HG02678 (cell line): ENCODE measurements around the gene OR52I1.

Experiments used
- ATAC-seq: cut with Tn5 transposase; IDR thresholded peaks from one replicate; pipeline ENCODE4 v1.9.1; 2021; ENCODE audit warnings: mild to moderate bottlenecking, moderate library complexity; ENCODE audit not compliant: unreplicated experiment

OR52I1 gene

GRCh38 chr11:4593739-4594138, at the start of gene OR52I1:
TSS of gene OR52I1 (plus strand) at chr11:4594039. CDS start at chr11:4594039, 0 bp downstream.
- ATAC-seq = no peak

- no peak for ATAC-seq
These were observed 48.9 kb upstream of the OR52I1 start, which contains the start of gene OR52M1 for GRCh38 chr11:4544891-4545290. TSS of gene OR52M1 (plus strand) at chr11:4545191. CDS start at chr11:4545191, 0 bp downstream.

GRCh38 chr11:4546878-4547277, 47.0 kb upstream of the OR52I1 start:
- ATAC-seq = no peak

GRCh38 chr11:4547416-4547815, 46.4 kb upstream of the OR52I1 start:
- no peak for ATAC-seq

GRCh38 chr11:4551346-4551979, 42.4 kb upstream of the OR52I1 start:
- no peak for ATAC-seq

GRCh38 chr11:4559527-4560440, 34.1 kb upstream of the OR52I1 start:
- ATAC-seq = no peak

- ATAC-seq = no peak
These were observed 33.4 kb upstream of the OR52I1 start for GRCh38 chr11:4560467-4560866.

- no peak for ATAC-seq
These were observed 28.5 kb upstream of the OR52I1 start for GRCh38 chr11:4565371-4565770.

GRCh38 chr11:4569075-4569474, 24.8 kb upstream of the OR52I1 start:
- no peak for ATAC-seq

GRCh38 chr11:4576880-4577279, 17.0 kb upstream of the OR52I1 start:
- ATAC-seq = no peak

- ATAC-seq = no peak
These were observed 16.1 kb upstream of the OR52I1 start for GRCh38 chr11:4577761-4578160.

GRCh38 chr11:4578624-4579023, 15.2 kb upstream of the OR52I1 start:
- ATAC-seq = no peak

GRCh38 chr11:4580124-4580523, 13.7 kb upstream of the OR52I1 start:
- no peak for ATAC-seq

GRCh38 chr11:4581443-4581842, 12.4 kb upstream of the OR52I1 start, which contains the start of gene OR52I2:
TSS of gene OR52I2 (plus strand) at chr11:4581743.
- no peak for ATAC-seq

GRCh38 chr11:4589017-4589416, 4.8 kb upstream of the OR52I1 start:
- no peak for ATAC-seq

GRCh38 chr11:4605057-4605456, 11.2 kb downstream of the OR52I1 start:
- ATAC-seq = no peak

GRCh38 chr11:4606231-4607015, 12.6 kb downstream of the OR52I1 start:
- ATAC-seq = no peak

- no peak for ATAC-seq
These were observed 13.3 kb downstream of the OR52I1 start for GRCh38 chr11:4607096-4607495.

- ATAC-seq = peak; percentile 100
These were observed 14.2 kb downstream of the OR52I1 start, which contains the start of gene TRIM68 for GRCh38 chr11:4607781-4608666. TSS of gene TRIM68 (minus strand) at chr11:4608231. CDS start at chr11:4605504, 2,727 bp downstream.
